ENCODE results near the gene TMEM213. TPM values are rescaled to one million over a fixed set of nuclear protein-coding genes. Genes with fewer than 3 reads are reported as not detected.

Gene TMEM213
- total RNA-seq, 1 experiment from 2014 or later: not detected

GRCh38 chr7:138854115-138854645 lies 56.4 kb downstream of the TMEM213 start:
- no peak for ATAC-seq
- Histone ChIP-seq H3K27me3 (ENCODE audit: insufficient read depth, low read length) (no peaks in the 10 kb centered on the region), H3K4me2 (ENCODE audit: low read length) (no peak overlapping the region), H2AFZ (ENCODE audit: low read depth, low read length, poor library complexity, severe bottlenecking) (no peak overlapping the region), H3K9ac (ENCODE audit: low read length) (no peak overlapping the region), H4K20me1 (ENCODE audit: insufficient read depth) (no peaks in the 10 kb centered on the region), H3K27ac (ENCODE audit: low read depth, low read length) (no peak overlapping the region), H3K9me3 (ENCODE audit: control insufficient read depth in 1 of 2, insufficient read depth in 1 of 2, low read depth in 1 of 2, low read length in 2 of 2) (no peaks in the 10 kb centered on the region), H3K9me2 (ENCODE audit: insufficient read depth) (no peaks in the 10 kb centered on the region), H3K4me3 (replicated peaks in 1 of 2; ENCODE audit: low read depth in 1 of 2, low read length in 2 of 2) (no peak overlapping the region), H3K79me2 (ENCODE audit: insufficient read depth, low read length) (no peaks in the 10 kb centered on the region), H3K36me3 (ENCODE audit: control insufficient read depth in 1 of 2, insufficient read depth in 2 of 2, low read length in 2 of 2) (no peaks in the 10 kb centered on the region), H3K4me1 (ENCODE audit: control insufficient read depth in 1 of 2, insufficient read depth in 2 of 2, low read length in 2 of 2) (no peaks in the 10 kb centered on the region)
- intact Hi-C loops (cut with micrococcal nuclease): no loop called here
- BruUV-seq (replicated peaks): no TSS peak
- POLR2A ChIA-PET: no interaction called here
- no peak for DNase-seq (ENCODE audit: low read depth, low spot score)
- TF ChIP-seq FOSL1 (IDR thresholded peaks at IDR 0.05; ENCODE audit: low read depth) (no peak), JUND (IDR thresholded peaks at IDR 0.05) (no peak), SP1 (IDR thresholded peaks at IDR 0.05; ENCODE audit: low read depth) (no peak), TCF7L2 (IDR thresholded peaks at IDR 0.05; ENCODE audit: borderline replicate concordance, extremely low read depth, insufficient read depth, insufficient read length) (no peak)
- CTCF ChIA-PET: no interaction called here
- RAD21 ChIA-PET (ENCODE audit: low non-redundant PET in 1 of 2, low total read pairs in 2 of 2, uncharacterized antibody in 2 of 2, unreplicated experiment in 2 of 2): no interaction called here

GRCh38 chr7:138857728-138858127 lies 59.9 kb downstream of the TMEM213 start:
- no peak overlapping the region for H2AFZ ChIP-seq (ENCODE audit: low read depth, low read length, poor library complexity, severe bottlenecking)
- no peak for TF ChIP-seq JUND (IDR thresholded peaks at IDR 0.05)
- TF ChIP-seq YY1 (IDR thresholded peaks at IDR 0.05; ENCODE audit: extremely low read depth, insufficient replicate concordance, low read depth, low read length): no peak
- no peak for TF ChIP-seq SRF (IDR thresholded peaks at IDR 0.05; ENCODE audit: low read depth)
- TF ChIP-seq CEBPB (IDR thresholded peaks at IDR 0.05; ENCODE audit: low read depth): no peak
- TF ChIP-seq EZH2 (IDR thresholded peaks at IDR 0.05): no peak
- no peak for TF ChIP-seq ATF3 (IDR thresholded peaks at IDR 0.05)
- no peak for TF ChIP-seq FOSL1 (IDR thresholded peaks at IDR 0.05; ENCODE audit: low read depth)
- TF ChIP-seq TCF7L2 (IDR thresholded peaks at IDR 0.05; ENCODE audit: borderline replicate concordance, extremely low read depth, insufficient read depth, insufficient read length): no peak
- TF ChIP-seq RAD21 (IDR thresholded peaks at IDR 0.05; ENCODE audit: low read depth): no peak
- no peak for TF ChIP-seq ZBTB33 (IDR thresholded peaks at IDR 0.05; ENCODE audit: extremely low read depth, insufficient replicate concordance, low read length)
- TF ChIP-seq SIN3A (IDR thresholded peaks at IDR 0.05; ENCODE audit: low read depth): no peak
- no peak overlapping the region for H3K9ac ChIP-seq (ENCODE audit: low read length)
- H3K27me3 ChIP-seq (ENCODE audit: insufficient read depth, low read length): no peaks in the 10 kb centered on the region
- H3K9me2 ChIP-seq (ENCODE audit: insufficient read depth): no peaks in the 10 kb centered on the region
- no peaks in the 10 kb centered on the region for H3K4me1 ChIP-seq (ENCODE audit: control insufficient read depth in 1 of 2, insufficient read depth in 2 of 2, low read length in 2 of 2)
- no peak for ATAC-seq
- no peaks in the 10 kb centered on the region for H3K9me3 ChIP-seq (ENCODE audit: control insufficient read depth in 1 of 2, insufficient read depth in 1 of 2, low read depth in 1 of 2, low read length in 2 of 2)
- no peaks in the 10 kb centered on the region for H3K79me2 ChIP-seq (ENCODE audit: insufficient read depth, low read length)
- no peaks in the 10 kb centered on the region for H3K36me3 ChIP-seq (ENCODE audit: control insufficient read depth in 1 of 2, insufficient read depth in 2 of 2, low read length in 2 of 2)
- intact Hi-C loops (cut with micrococcal nuclease): no loop called here
- no peak for DNase-seq (ENCODE audit: low read depth, low spot score)
- no peaks in the 10 kb centered on the region for H4K20me1 ChIP-seq (ENCODE audit: insufficient read depth)
- ChIA-PET CTCF (no interaction called here), POLR2A (no interaction called here), RAD21 (ENCODE audit: low non-redundant PET in 1 of 2, low total read pairs in 2 of 2, uncharacterized antibody in 2 of 2, unreplicated experiment in 2 of 2) (no interaction called here)
- no peak overlapping the region for H3K4me2 ChIP-seq (ENCODE audit: low read length)
- H3K4me3 ChIP-seq (replicated peaks in 1 of 2; ENCODE audit: low read depth in 1 of 2, low read length in 2 of 2): no peak overlapping the region
- BruUV-seq (replicated peaks): no TSS peak
- no peak overlapping the region for H3K27ac ChIP-seq (ENCODE audit: low read depth, low read length)
